Measurements from ENCODE around the gene CBFA2T2. TPM values are rescaled to one million over a fixed set of nuclear protein-coding genes. Genes with fewer than 3 reads are reported as not detected.

Gene CBFA2T2
- total RNA-seq, 1 experiment from 2014 or later, result 16.3 TPM

GRCh38 chr20:33669873-33670640 lies 180.2 kb downstream of the CBFA2T2 start:
- Histone ChIP-seq H3K9me3 (ENCODE audit: control insufficient read depth, insufficient read depth, low read depth, low read length) (no peaks in the 10 kb centered on the region), H3K36me3 (ENCODE audit: control insufficient read depth, insufficient read depth, low read length) (peaks cover 6% of the 10 kb centered on the region; the same call in 1 of the 2 replicates), H3K4me3 (ENCODE audit: low read depth in 2 of 2, low read length in 2 of 2) (no peak overlapping the region), H3K4me1 (ENCODE audit: control insufficient read depth, insufficient read depth, low read length) (peaks cover 13% of the 10 kb centered on the region), H3K27me3 (ENCODE audit: control insufficient read depth, insufficient read depth, low read length) (no peaks in the 10 kb centered on the region), H3K27ac (ENCODE audit: low read length) (no peak overlapping the region)
- TF ChIP-seq CTCF (IDR thresholded peaks at IDR 0.05), result no peak
- TF ChIP-seq TCF7L2 (IDR thresholded peaks at IDR 0.05; ENCODE audit: low read depth, low read length), result no peak
- TF ChIP-seq SIN3A (IDR thresholded peaks at IDR 0.05; ENCODE audit: borderline replicate concordance, insufficient read depth, low read depth, low read length), result no peak
- TF ChIP-seq POLR2AphosphoS5 (IDR thresholded peaks at IDR 0.05; ENCODE audit: low read depth, low read length), result no peak
- TF ChIP-seq REST (IDR thresholded peaks at IDR 0.05; ENCODE audit: insufficient read depth in 1 of 2, low read depth in 2 of 2, low read length in 1 of 2), result no peak
- no peak for ATAC-seq
- BruUV-seq (replicated peaks), result no TSS peak
- no peak for DNase-seq (ENCODE audit: low read depth, low spot score)
- in situ Hi-C loops (cut with HindIII; ENCODE audit: low pct_unique_long_range_greater_than_20kb, low sequenced_read_pairs) (no loop called here), intact Hi-C loops (cut with micrococcal nuclease; ENCODE audit: unreplicated experiment) (no loop called here)
- ChIA-PET POLR2A (no interaction called here), CTCF (no interaction called here)

- Histone ChIP-seq H3K4me1 (ENCODE audit: control insufficient read depth, insufficient read depth, low read length) (peaks cover 22% of the 10 kb centered on the region), H3K4me3 (ENCODE audit: low read depth in 2 of 2, low read length in 2 of 2) (no peak overlapping the region), H3K27ac (ENCODE audit: low read length) (no peak overlapping the region), H3K27me3 (ENCODE audit: control insufficient read depth, insufficient read depth, low read length) (no peaks in the 10 kb centered on the region), H3K9me3 (ENCODE audit: control insufficient read depth, insufficient read depth, low read depth, low read length) (no peaks in the 10 kb centered on the region), H3K36me3 (ENCODE audit: control insufficient read depth, insufficient read depth, low read length) (peaks cover 6% of the 10 kb centered on the region; the same call in 1 of the 2 replicates)
- CTCF ChIA-PET, result interaction anchor here (0.6 kb wide), 1 partner anchor 62 kb away, joined by 5 read pairs; no protein-coding TSS in a partner anchor
- TF ChIP-seq SIN3A (IDR thresholded peaks at IDR 0.05; ENCODE audit: borderline replicate concordance, insufficient read depth, low read depth, low read length) (no peak), REST (IDR thresholded peaks at IDR 0.05; ENCODE audit: insufficient read depth in 1 of 2, low read depth in 2 of 2, low read length in 1 of 2) (no peak), CTCF (IDR thresholded peaks at IDR 0.05) (no peak), POLR2AphosphoS5 (IDR thresholded peaks at IDR 0.05; ENCODE audit: low read depth, low read length) (no peak), TCF7L2 (IDR thresholded peaks at IDR 0.05; ENCODE audit: low read depth, low read length) (no peak)
- DNase-seq (ENCODE audit: low read depth, low spot score) (no peak), ATAC-seq (no peak)
- intact Hi-C loops (cut with micrococcal nuclease; ENCODE audit: unreplicated experiment), result no loop called here
- POLR2A ChIA-PET, result no interaction called here
- in situ Hi-C loops (cut with HindIII; ENCODE audit: low pct_unique_long_range_greater_than_20kb, low sequenced_read_pairs), result no loop called here
- no TSS peak for BruUV-seq (replicated peaks)
Observed at GRCh38 chr20:33670715-33671499, 181.0 kb downstream of the CBFA2T2 start.

Measured in Panc1 (cell line).